Neuronal stem cell (in vitro differentiated cells): Measurements from ENCODE around the gene MORN3.

Experiments
- DNase-seq: peaks from one replicate; pipeline ENCODE4 v3.0.0-alpha.2; 2013; ENCODE audit warnings: low spot score
- H2AFZ ChIP-seq: one replicate; pipeline ENCODE4 v1.6.1; 2013; ENCODE audit warnings: mild to moderate bottlenecking, low read length, inconsistent platforms
- H2AK5ac ChIP-seq: 2 replicates; pipeline ENCODE4 v1.6.1; 2013; ENCODE audit warnings: low read depth, mild to moderate bottlenecking, inconsistent platforms, low read length, moderate library complexity, mixed read lengths
- H2BK120ac ChIP-seq: 2 replicates; pipeline ENCODE4 v1.6.1; 2013; ENCODE audit warnings: low read depth, mild to moderate bottlenecking, inconsistent platforms, low read length, moderate library complexity, mixed read lengths
- H2BK12ac ChIP-seq: one replicate; pipeline ENCODE4 v1.6.1; 2013; ENCODE audit warnings: low read length, inconsistent platforms
- H2BK15ac ChIP-seq: 2 replicates; pipeline ENCODE4 v1.6.1; 2013; ENCODE audit warnings: mild to moderate bottlenecking, low read length, inconsistent platforms, mixed read lengths
- H2BK5ac ChIP-seq: one replicate; pipeline ENCODE4 v1.6.1; 2013; ENCODE audit warnings: inconsistent platforms, mild to moderate bottlenecking, low read length, moderate library complexity
- H3K14ac ChIP-seq: one replicate; pipeline ENCODE4 v1.6.1; 2013; ENCODE audit warnings: low read length, inconsistent platforms
- H3K18ac ChIP-seq: 2 replicates; pipeline ENCODE4 v1.6.1; 2013; ENCODE audit warnings: low read length, inconsistent platforms
- H3K23ac ChIP-seq: 2 replicates; pipeline ENCODE4 v1.6.1; 2013; ENCODE audit warnings: low read depth, mild to moderate bottlenecking, mixed read lengths, low read length, inconsistent platforms; ENCODE audit not compliant: poor library complexity
- H3K27ac ChIP-seq: replicated peaks from 3 replicates; pipeline ENCODE4 v1.5.1; 2013; ENCODE audit warnings: low read length, inconsistent platforms
- H3K27me3 ChIP-seq, 3 experiments: 2 replicates each; pipeline ENCODE4 v1.6.1; 2013; ENCODE audit warnings: low read length in 3 of 3, mild to moderate bottlenecking in 2 of 3, inconsistent platforms in 1 of 3, low read depth in 1 of 3, mixed read lengths in 1 of 3, moderate library complexity in 1 of 3; ENCODE audit not compliant: control insufficient read depth in 3 of 3, insufficient read depth in 3 of 3
- H3K36me3 ChIP-seq, 2 donors: replicated peaks in 1 of 2; 2 replicates each; pipeline ENCODE4 v1.6.1; 2013; ENCODE audit warnings: low read length in 2 of 2; ENCODE audit not compliant: control insufficient read depth in 2 of 2, insufficient read depth in 2 of 2
- H3K4ac ChIP-seq: 2 replicates; pipeline ENCODE4 v1.6.1; 2013; ENCODE audit warnings: inconsistent platforms, mild to moderate bottlenecking, low read length, moderate library complexity
- H3K4me1 ChIP-seq, 2 donors: 1 replicate in 1 of 2; 2 replicates in 1 of 2; pipeline ENCODE4 v1.6.1; 2013; ENCODE audit warnings: low read length in 2 of 2, low read depth in 1 of 2; ENCODE audit not compliant: control insufficient read depth in 2 of 2, insufficient read depth in 1 of 2
- H3K4me2 ChIP-seq: one replicate; pipeline ENCODE4 v1.6.1; 2013; ENCODE audit warnings: mild to moderate bottlenecking, low read length, inconsistent platforms; ENCODE audit not compliant: insufficient read depth, poor library complexity, severe bottlenecking
- H3K4me3 ChIP-seq, 2 donors: 2 replicates each; pipeline ENCODE4 v1.5.1; 2013; ENCODE audit warnings: low read length in 2 of 2, mild to moderate bottlenecking in 2 of 2, inconsistent platforms in 1 of 2, moderate library complexity in 1 of 2
- H3K79me1 ChIP-seq: one replicate; pipeline ENCODE4 v1.6.1; 2013; ENCODE audit warnings: low read depth, mild to moderate bottlenecking, inconsistent platforms, low read length, moderate library complexity
- H3K9ac ChIP-seq: one replicate; pipeline ENCODE4 v1.6.1; 2013; ENCODE audit warnings: mild to moderate bottlenecking, low read depth, low read length, inconsistent platforms; ENCODE audit not compliant: poor library complexity
- H3K9me3 ChIP-seq, 2 donors: replicated peaks in 1 of 2; 2 replicates each; pipeline versions ENCODE3 to v1.6.1; 2013; ENCODE audit warnings: low read length in 2 of 2, mild to moderate bottlenecking in 2 of 2, inconsistent platforms in 1 of 2, low read depth in 1 of 2, mixed read lengths in 1 of 2, moderate library complexity in 1 of 2; ENCODE audit not compliant: control insufficient read depth in 2 of 2, insufficient read depth in 1 of 2
- H4K8ac ChIP-seq: one replicate; pipeline ENCODE4 v1.6.1; 2013; ENCODE audit warnings: low read depth, mild to moderate bottlenecking, inconsistent platforms, low read length, moderate library complexity
- H4K91ac ChIP-seq: one replicate; pipeline ENCODE4 v1.6.1; 2013; ENCODE audit warnings: low read length, low read depth, mild to moderate bottlenecking, inconsistent platforms; ENCODE audit not compliant: poor library complexity
- WGBS, 2 donors: extraction: QIAGEN DNeasy Blood & Tissue Kit; methylation state at CpG; one replicate each; pipeline ENCODE4 v1.1.7; 2013; ENCODE audit warnings: missing lambda C conversion rate in 2 of 2, mixed read lengths in 1 of 2; ENCODE audit not compliant: insufficient read length in 2 of 2, insufficient replicate concordance in 1 of 2; ENCODE audit errors: extremely low coverage in 2 of 2; 5-methylcytosine and 5-hydroxymethylcytosine counted together

MORN3 gene

DNA sequence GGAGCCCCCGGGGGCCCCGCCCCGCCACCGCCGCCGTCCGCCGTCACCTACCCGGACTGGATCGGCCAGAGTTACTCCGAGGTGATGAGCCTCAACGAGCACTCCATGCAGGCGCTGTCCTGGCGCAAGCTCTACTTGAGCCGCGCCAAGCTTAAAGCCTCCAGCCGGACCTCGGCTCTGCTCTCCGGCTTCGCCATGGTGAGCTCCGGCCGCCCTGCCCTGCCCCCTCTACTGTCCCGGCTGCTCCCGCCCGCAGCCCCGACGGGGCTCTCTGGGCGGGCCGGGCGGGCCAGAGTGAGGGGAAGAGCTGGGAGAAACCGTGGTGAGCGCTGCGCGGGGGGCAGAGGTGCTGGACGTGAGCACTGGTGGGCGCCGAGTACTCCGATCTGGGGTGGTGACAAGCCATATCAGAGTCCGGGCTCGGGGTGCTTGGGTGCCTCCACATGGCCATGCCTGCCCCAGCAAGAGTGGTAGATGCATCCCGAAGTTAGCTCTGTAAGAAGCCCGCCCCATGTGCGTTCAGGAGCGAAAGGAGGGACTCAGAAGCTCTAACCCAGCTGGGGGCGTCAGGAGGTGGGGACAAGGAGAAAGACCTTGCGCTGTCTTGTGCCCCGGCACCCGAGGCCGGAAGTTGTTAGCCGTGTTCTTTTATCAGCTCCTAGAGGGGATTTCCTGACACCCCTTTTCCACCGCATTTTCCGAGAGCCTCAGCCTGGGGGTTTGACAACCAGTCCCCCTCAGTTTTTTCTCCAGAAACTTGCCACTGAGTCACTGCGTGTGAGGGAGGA lies 42.4 kb downstream of the MORN3 start:
- no peaks in the 10 kb centered on the region for H3K9me3 ChIP-seq
- peak overlapping the region; percentile 26 for H3K14ac ChIP-seq
- H2BK5ac ChIP-seq = peak overlapping the region; percentile 91
- H3K23ac ChIP-seq = peak overlapping the region; percentile 62
- peak overlapping the region; percentile 47 for H2AK5ac ChIP-seq
- H3K4ac ChIP-seq = no peak overlapping the region
- peak overlapping the region; percentile 79 for H3K18ac ChIP-seq
- peaks cover 0 to 14% of the 10 kb centered on the region in 2 donors for H3K36me3 ChIP-seq
- peak overlapping the region; percentile 89 for H3K9ac ChIP-seq
- no peak overlapping the region for H4K91ac ChIP-seq
- H3K4me3 ChIP-seq = peak overlapping the region; percentile 85 to 97
- DNase-seq = peak; percentile 48
- peak overlapping the region; percentile 70 for H2BK15ac ChIP-seq
- H2BK120ac ChIP-seq = peak overlapping the region; percentile 58
- peaks cover 14 to 26% of the 10 kb centered on the region in 2 donors for H3K4me1 ChIP-seq
- H2BK12ac ChIP-seq = no peak overlapping the region
- H3K27ac ChIP-seq = peak overlapping the region; percentile 77
- H3K27me3 ChIP-seq = no peaks in the 10 kb centered on the region
- H3K79me1 ChIP-seq = peaks cover 2% of the 10 kb centered on the region
- peak overlapping the region; percentile 96 for H2AFZ ChIP-seq
- H4K8ac ChIP-seq = no peak overlapping the region
- WGBS, 2 donors = no CpG with 5 or more reads among the region's 53 CpGs
- H3K4me2 ChIP-seq = peak overlapping the region; percentile 97

- Histone ChIP-seq H3K9ac (peak within 1 kb of the TSS; percentile 89), H4K8ac (no peak within 1 kb of the TSS), H3K23ac (peak within 1 kb of the TSS; percentile 89), H3K9me3 (no peaks in the 10 kb centered on the region), H2BK15ac (peak within 1 kb of the TSS; percentile 70), H4K91ac (no peak within 1 kb of the TSS), H3K4ac (no peak within 1 kb of the TSS), H3K4me2 (peak within 1 kb of the TSS; percentile 97), H2BK12ac (no peak within 1 kb of the TSS), H3K4me3 (peak within 1 kb of the TSS; percentile 85 to 97), H3K4me1 (peaks cover 14 to 26% of the 10 kb centered on the region in 2 donors), H3K36me3 (peaks cover 0 to 12% of the 10 kb centered on the region in 2 donors), H3K27me3 (no peaks in the 10 kb centered on the region), H3K18ac (peak within 1 kb of the TSS; percentile 87), H2AFZ (peak within 1 kb of the TSS; percentile 96), H3K14ac (peak within 1 kb of the TSS; percentile 26), H3K79me1 (no peaks in the 10 kb centered on the region), H2BK120ac (peak within 1 kb of the TSS; percentile 58), H3K27ac (peak within 1 kb of the TSS; percentile 77), H2AK5ac (peak within 1 kb of the TSS; percentile 47), H2BK5ac (peak within 1 kb of the TSS; percentile 91)
- peak; percentile 97 for DNase-seq
- no CpG with 5 or more reads among the region's 92 CpGs for WGBS, 2 donors
Observed at GRCh38 chr12:121626087-121626852, 43.2 kb downstream of the MORN3 start, which contains the start of gene ORAI1. ORAI1 (plus strand) TSS chr12:121626530.

DNA sequence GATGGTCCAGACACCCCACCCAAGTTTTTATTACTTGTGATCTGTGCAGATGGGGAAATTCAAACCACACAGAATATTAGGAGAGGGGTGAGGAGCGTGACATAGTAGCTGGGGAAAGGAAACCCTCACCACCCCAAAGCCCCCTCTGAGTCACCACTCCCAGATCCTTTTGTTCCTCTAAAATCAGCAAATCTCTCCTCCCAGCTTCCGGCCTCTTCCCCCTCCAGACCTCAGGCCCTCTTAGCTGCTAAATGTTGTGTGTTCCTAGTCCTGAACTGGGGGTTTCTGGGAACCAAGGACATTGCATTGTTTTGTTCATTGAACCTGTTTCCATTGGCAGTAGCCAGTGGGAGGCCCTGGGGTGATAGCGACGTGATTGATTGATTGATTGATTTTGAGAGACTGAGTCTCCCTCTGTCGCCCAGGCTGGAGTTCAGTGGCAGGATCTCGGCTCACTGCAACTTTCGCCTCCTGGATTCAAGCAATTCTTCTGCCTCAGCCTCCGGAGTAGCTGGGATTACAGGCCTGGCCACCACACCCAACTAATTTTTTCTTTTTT lies 49.0 kb downstream of the MORN3 start:
- DNase-seq = no peak
- no peaks in the 10 kb centered on the region for H3K27me3 ChIP-seq
- no CpG with 5 or more reads among the region's 8 CpGs for WGBS, 2 donors

More for the DNA sequence above, 49.0 kb downstream of the MORN3 start:
- Histone ChIP-seq H3K4me3 (no peak overlapping the region), H4K91ac (no peak overlapping the region), H3K18ac (peak overlapping the region; percentile 35), H2AK5ac (no peak overlapping the region), H2BK15ac (no peak overlapping the region), H3K14ac (no peak overlapping the region), H3K4me2 (no peak overlapping the region), H3K27ac (peak overlapping the region; percentile 79), H3K9me3 (no peaks in the 10 kb centered on the region), H2BK5ac (no peak overlapping the region), H2BK12ac (no peak overlapping the region), H3K4ac (no peak overlapping the region), H3K4me1 (peaks cover 10 to 11% of the 10 kb centered on the region in 2 donors), H3K79me1 (no peaks in the 10 kb centered on the region), H2BK120ac (no peak overlapping the region), H4K8ac (no peak overlapping the region), H3K23ac (no peak overlapping the region), H2AFZ (peak overlapping the region; percentile 83), H3K36me3 (no peaks in the 10 kb centered on the region), H3K9ac (no peak overlapping the region)
